Mesenchymal stem cell (in vitro differentiated cells and primary cell): Measurements from ENCODE around the gene SLC16A13.
"Not testable (repeated sequence)": the region's sequence is repeated elsewhere in the genome, so short reads cannot be mapped to it uniquely, and the experiment has no call there.

Source experiments
- DNase-seq: peaks from one replicate; pipeline ENCODE4 v3.0.0-alpha.2; 2013
- H2AFZ ChIP-seq: one replicate; pipeline ENCODE4 v1.6.1; 2013; ENCODE audit warnings: low read depth, mild to moderate bottlenecking, control low read depth, inconsistent platforms, low read length, moderate library complexity
- H2AK5ac ChIP-seq: 2 replicates; pipeline ENCODE4 v1.6.1; 2013; ENCODE audit warnings: low read length, moderate library complexity, mild to moderate bottlenecking, inconsistent platforms; ENCODE audit not compliant: severe bottlenecking
- H2BK120ac ChIP-seq: one replicate; pipeline ENCODE4 v1.6.1; 2013; ENCODE audit warnings: low read depth, mild to moderate bottlenecking, inconsistent platforms, low read length, moderate library complexity
- H2BK12ac ChIP-seq, 2 experiments: one replicate each; pipeline ENCODE4 v1.6.1; 2013; ENCODE audit warnings: inconsistent platforms in 2 of 2, low read length in 2 of 2, mild to moderate bottlenecking in 2 of 2, moderate library complexity in 2 of 2, control low read depth in 1 of 2
- H2BK15ac ChIP-seq: one replicate; pipeline ENCODE4 v1.6.1; 2013; ENCODE audit warnings: mild to moderate bottlenecking, low read depth, inconsistent platforms; ENCODE audit not compliant: poor library complexity, severe bottlenecking
- H2BK5ac ChIP-seq: 2 replicates; pipeline ENCODE4 v1.6.1; 2013; ENCODE audit warnings: low read depth, mild to moderate bottlenecking, low read length, control low read depth, inconsistent platforms; ENCODE audit not compliant: poor library complexity, severe bottlenecking
- H3K14ac ChIP-seq, 2 experiments: one replicate each; pipeline ENCODE4 v1.6.1; 2013; ENCODE audit warnings: inconsistent platforms in 2 of 2, low read length in 2 of 2, control low read depth in 1 of 2, mild to moderate bottlenecking in 1 of 2, moderate library complexity in 1 of 2
- H3K18ac ChIP-seq, 2 experiments: one replicate each; pipeline ENCODE4 v1.6.1; 2013; ENCODE audit warnings: inconsistent platforms in 2 of 2, low read length in 2 of 2, control low read depth in 1 of 2, low read depth in 1 of 2, mild to moderate bottlenecking in 1 of 2
- H3K23ac ChIP-seq, 2 experiments: one replicate each; pipeline ENCODE4 v1.6.1; 2013; ENCODE audit warnings: inconsistent platforms in 2 of 2, low read length in 2 of 2, mild to moderate bottlenecking in 2 of 2, moderate library complexity in 2 of 2, control low read depth in 1 of 2
- H3K27ac ChIP-seq: 2 replicates; pipeline ENCODE4 v1.5.1; 2013; ENCODE audit warnings: mild to moderate bottlenecking, moderate library complexity, low read length, control low read depth, inconsistent platforms; ENCODE audit not compliant: poor library complexity, severe bottlenecking
- H3K27me3 ChIP-seq, 2 experiments: 2 replicates each; pipeline versions ENCODE4 v1.6.1 to v1.7.0; 2013; ENCODE audit warnings: low read length in 2 of 2, mild to moderate bottlenecking in 2 of 2, moderate library complexity in 2 of 2, control low read depth in 1 of 2, inconsistent platforms in 1 of 2; ENCODE audit not compliant: control insufficient read depth in 1 of 2, insufficient read depth in 1 of 2
- H3K36me3 ChIP-seq, 2 experiments: 2 replicates each; pipeline versions ENCODE4 v1.6.1 to v1.7.0; 2013; ENCODE audit warnings: low read length in 2 of 2, control low read depth in 1 of 2, inconsistent platforms in 1 of 2, low read depth in 1 of 2, mild to moderate bottlenecking in 1 of 2; ENCODE audit not compliant: insufficient read depth in 2 of 2, control insufficient read depth in 1 of 2
- H3K4ac ChIP-seq, 2 experiments: one replicate each; pipeline ENCODE4 v1.6.1; 2013; ENCODE audit warnings: inconsistent platforms in 2 of 2, low read length in 2 of 2, mild to moderate bottlenecking in 2 of 2, moderate library complexity in 2 of 2, control low read depth in 1 of 2, low read depth in 1 of 2
- H3K4me1 ChIP-seq: 2 replicates; pipeline ENCODE4 v1.6.1; 2013; ENCODE audit warnings: low read depth, low read length, control low read depth; ENCODE audit not compliant: control insufficient read depth, insufficient read depth
- H3K4me2 ChIP-seq: 2 replicates; pipeline ENCODE4 v1.6.1; 2013; ENCODE audit warnings: low read length, mild to moderate bottlenecking, inconsistent platforms; ENCODE audit not compliant: poor library complexity, severe bottlenecking
- H3K4me3 ChIP-seq, 2 experiments: 2 replicates each; pipeline versions ENCODE4 v1.5.1 to v1.7.0; 2013; ENCODE audit warnings: low read length in 2 of 2, mild to moderate bottlenecking in 2 of 2, control low read depth in 1 of 2, low read depth in 1 of 2; ENCODE audit not compliant: insufficient read depth in 1 of 2
- H3K79me1 ChIP-seq: replicated peaks from 2 replicates; pipeline ENCODE4 v1.6.1; 2013; ENCODE audit warnings: mild to moderate bottlenecking, control low read depth, low read length, inconsistent platforms; ENCODE audit not compliant: poor library complexity, severe bottlenecking
- H3K9ac ChIP-seq: 2 replicates; pipeline ENCODE4 v1.7.0; 2013; ENCODE audit warnings: mild to moderate bottlenecking, low read length, moderate library complexity
- H3K9me3 ChIP-seq: 2 replicates; pipeline ENCODE4 v1.7.0; 2013; ENCODE audit warnings: mild to moderate bottlenecking, low read length; ENCODE audit not compliant: control insufficient read depth
- H4K8ac ChIP-seq: one replicate; pipeline ENCODE4 v1.6.1; 2013; ENCODE audit warnings: inconsistent platforms, mild to moderate bottlenecking, low read length, moderate library complexity
- H4K91ac ChIP-seq: one replicate; pipeline ENCODE4 v1.6.1; 2013; ENCODE audit warnings: mild to moderate bottlenecking, low read length, inconsistent platforms
- WGBS: methylation state at CpG from one replicate; pipeline ENCODE4 v1.1.7; 2013; ENCODE audit warnings: mixed read lengths; 5-methylcytosine and 5-hydroxymethylcytosine counted together

The SLC16A13 gene

GRCh38 chr17:7050583-7050982 is 14.8 kb downstream of the SLC16A13 start:
- not testable (repeated sequence) for H4K8ac ChIP-seq, H2AK5ac ChIP-seq, H3K9ac ChIP-seq, H3K14ac ChIP-seq, H3K4me2 ChIP-seq, H3K4ac ChIP-seq, H2BK5ac ChIP-seq, H2BK15ac ChIP-seq, H3K18ac ChIP-seq, H3K23ac ChIP-seq, H3K79me1 ChIP-seq, H3K4me3 ChIP-seq, H2AFZ ChIP-seq, H3K4me1 ChIP-seq, H3K36me3 ChIP-seq, H3K9me3 ChIP-seq, H2BK12ac ChIP-seq, H3K27ac ChIP-seq, H2BK120ac ChIP-seq, DNase-seq
- H4K91ac ChIP-seq = peak overlapping the region; percentile 63
- 88% methylated on average over 9 of the region's 9 CpGs for WGBS
- peaks cover 17 to 53% of the 10 kb centered on the region in 2 experiments for H3K27me3 ChIP-seq

- Histone ChIP-seq H3K4ac (no peak overlapping the region), H3K4me2 (no peak overlapping the region), H3K18ac (no peak overlapping the region), H3K79me1 (no peaks in the 10 kb centered on the region), H4K91ac (no peak overlapping the region), H3K27ac (no peak overlapping the region), H3K4me1 (peaks cover 5% of the 10 kb centered on the region), H2AK5ac (no peak overlapping the region), H2BK120ac (no peak overlapping the region), H2BK5ac (no peak overlapping the region), H4K8ac (no peak overlapping the region), H2BK15ac (no peak overlapping the region), H3K14ac (no peak overlapping the region), H3K27me3 (peaks cover 3 to 23% of the 10 kb centered on the region in 2 experiments), H3K9ac (no peak overlapping the region), H2AFZ (no peak overlapping the region), H3K23ac (no peak overlapping the region), H2BK12ac (no peak overlapping the region), H3K4me3 (no peak overlapping the region), H3K9me3 (no peaks in the 10 kb centered on the region), H3K36me3 (no peaks in the 10 kb centered on the region)
- peak; percentile 57 for DNase-seq
- 69% methylated on average over 4 of the region's 4 CpGs for WGBS
Observed at GRCh38 chr17:7056386-7056785, 20.6 kb downstream of the SLC16A13 start.

- H3K23ac ChIP-seq = no peak overlapping the region
- WGBS = 72% methylated on average over 7 of the region's 7 CpGs
- no peaks in the 10 kb centered on the region for H3K36me3 ChIP-seq
- no peak overlapping the region for H2BK12ac ChIP-seq
- no peaks in the 10 kb centered on the region for H3K9me3 ChIP-seq
- H2BK5ac ChIP-seq = no peak overlapping the region
- no peak overlapping the region for H3K14ac ChIP-seq
- H3K9ac ChIP-seq = no peak overlapping the region
- no peaks in the 10 kb centered on the region for H3K79me1 ChIP-seq
- H2BK120ac ChIP-seq = no peak overlapping the region
- no peak overlapping the region for H3K27ac ChIP-seq
- no peak overlapping the region for H2AK5ac ChIP-seq
- DNase-seq = peak; percentile 29
- H4K8ac ChIP-seq = no peak overlapping the region
- no peak overlapping the region for H3K4me2 ChIP-seq
- H3K18ac ChIP-seq = no peak overlapping the region
- H3K4ac ChIP-seq = no peak overlapping the region
- H2AFZ ChIP-seq = no peak overlapping the region
- H3K4me1 ChIP-seq = peaks cover 10% of the 10 kb centered on the region
- no peak overlapping the region for H2BK15ac ChIP-seq
- peaks cover 0 to 28% of the 10 kb centered on the region in 2 experiments for H3K27me3 ChIP-seq
- no peak overlapping the region for H3K4me3 ChIP-seq
- no peak overlapping the region for H4K91ac ChIP-seq
Observed at GRCh38 chr17:7058831-7059447, 23.1 kb downstream of the SLC16A13 start.

- no peak overlapping the region for H2AFZ ChIP-seq
- H3K79me1 ChIP-seq = no peaks in the 10 kb centered on the region
- H3K23ac ChIP-seq = no peak overlapping the region
- 28% methylated on average over 5 of the region's 6 CpGs for WGBS
- H3K36me3 ChIP-seq = no peaks in the 10 kb centered on the region
- no peak overlapping the region for H3K14ac ChIP-seq
- peak overlapping the region; percentile 6 for H3K27ac ChIP-seq
- no peak overlapping the region for H3K4me2 ChIP-seq
- no peaks in the 10 kb centered on the region for H3K9me3 ChIP-seq
- H2BK15ac ChIP-seq = no peak overlapping the region
- H3K4me1 ChIP-seq = peaks cover 16% of the 10 kb centered on the region
- H2BK12ac ChIP-seq = no peak overlapping the region
- H2AK5ac ChIP-seq = no peak overlapping the region
- H4K91ac ChIP-seq = no peak overlapping the region
- no peak overlapping the region for H3K4ac ChIP-seq
- H2BK5ac ChIP-seq = no peak overlapping the region
- H4K8ac ChIP-seq = no peak overlapping the region
- peak; percentile 47 for DNase-seq
- H3K9ac ChIP-seq = no peak overlapping the region
- no peak overlapping the region for H3K18ac ChIP-seq
- H3K4me3 ChIP-seq = peak overlapping the region in 1 of 2 experiments; percentile 14
- peaks cover 0 to 31% of the 10 kb centered on the region in 2 experiments for H3K27me3 ChIP-seq
- no peak overlapping the region for H2BK120ac ChIP-seq
Observed at GRCh38 chr17:7060165-7060891, 24.5 kb downstream of the SLC16A13 start.
